ENCODE results near the gene FNDC3A.

- TF ChIP-seq CTCF (IDR thresholded peaks at IDR 0.05; ENCODE audit: borderline replicate concordance, extremely low read depth, low read length, poor library complexity, severe bottlenecking) (no peak), EZH2 (IDR thresholded peaks at IDR 0.05; ENCODE audit: borderline replicate concordance, low read depth, low read length, severe bottlenecking) (no peak)
Observed at GRCh38 chr13:49108196-49108595, 132.5 kb downstream of the FNDC3A start.
